HG02759 (cell line): ENCODE data around the gene ADCY2.

Experiments used
- ATAC-seq: cut with Tn5 transposase; IDR thresholded peaks from one replicate; pipeline ENCODE4 v1.9.1; 2021; ENCODE audit warnings: mild to moderate bottlenecking, moderate library complexity; ENCODE audit not compliant: unreplicated experiment

Gene ADCY2

GRCh38 chr5:7657153-7657552, 261.2 kb downstream of the ADCY2 start:
- no peak for ATAC-seq

GRCh38 chr5:7659420-7659819, 263.5 kb downstream of the ADCY2 start:
- ATAC-seq = no peak

- no peak for ATAC-seq
Measured at GRCh38 chr5:7662289-7662688, 266.4 kb downstream of the ADCY2 start.

- no peak for ATAC-seq
Measured at GRCh38 chr5:7663808-7664207, 267.9 kb downstream of the ADCY2 start.

- ATAC-seq = no peak
Measured at GRCh38 chr5:7664208-7664607, 268.3 kb downstream of the ADCY2 start.

- ATAC-seq = no peak
Measured at GRCh38 chr5:7667216-7667767, 271.4 kb downstream of the ADCY2 start.

- ATAC-seq = no peak
Measured at GRCh38 chr5:7668161-7668560, 272.2 kb downstream of the ADCY2 start.

- no peak for ATAC-seq
Measured at GRCh38 chr5:7668627-7669026, 272.7 kb downstream of the ADCY2 start.

GRCh38 chr5:7671381-7671993, 275.5 kb downstream of the ADCY2 start:
- no peak for ATAC-seq

- ATAC-seq = no peak
Measured at GRCh38 chr5:7673658-7674057, 277.7 kb downstream of the ADCY2 start.

- no peak for ATAC-seq
Measured at GRCh38 chr5:7676455-7676854, 280.5 kb downstream of the ADCY2 start.

GRCh38 chr5:7678030-7678429, 282.1 kb downstream of the ADCY2 start:
- no peak for ATAC-seq

GRCh38 chr5:7679663-7680062, 283.7 kb downstream of the ADCY2 start:
- ATAC-seq = no peak

- ATAC-seq = no peak
Measured at GRCh38 chr5:7680260-7680659, 284.3 kb downstream of the ADCY2 start.

GRCh38 chr5:7682379-7682778, 286.4 kb downstream of the ADCY2 start:
- ATAC-seq = no peak

- ATAC-seq = no peak
Measured at GRCh38 chr5:7683753-7684152, 287.8 kb downstream of the ADCY2 start.

GRCh38 chr5:7684826-7685225, 288.9 kb downstream of the ADCY2 start:
- ATAC-seq = no peak

- no peak for ATAC-seq
Measured at GRCh38 chr5:7686794-7687193, 290.9 kb downstream of the ADCY2 start.

GRCh38 chr5:7690557-7690956, 294.6 kb downstream of the ADCY2 start:
- ATAC-seq = no peak

- ATAC-seq = no peak
Measured at GRCh38 chr5:7705261-7705660, 309.3 kb downstream of the ADCY2 start.

GRCh38 chr5:7705736-7706135, 309.8 kb downstream of the ADCY2 start:
- ATAC-seq = no peak

GRCh38 chr5:7706256-7706655, 310.3 kb downstream of the ADCY2 start:
- ATAC-seq = no peak

GRCh38 chr5:7714119-7714518, 318.2 kb downstream of the ADCY2 start:
- no peak for ATAC-seq
